Astrocyte (in vitro differentiated cells and primary cell): ENCODE data around the gene NUP50. TPM values are rescaled to one million over a fixed set of nuclear protein-coding genes. Genes with fewer than 3 reads are reported as not detected.
A peak's percentile ranks its signal among the peaks of the same experiment; 100 is the strongest.

Experiments
- DNase-seq: peaks from one replicate; pipeline ENCODE4 v3.0.0-alpha.2; 2010; ENCODE audit warnings: low read depth
- FAIRE-seq: peaks from 2 replicates; lab custom pipeline; 2011; peaks lifted over from hg19 to GRCh38; lab: Jason Lieb, UNC
- H2AFZ ChIP-seq: 2 replicates; pipeline ENCODE4 v1.6.0; 2012; ENCODE audit warnings: low read depth, low read length, inconsistent platforms
- H3K27ac ChIP-seq: 2 replicates; pipeline ENCODE4 v1.5.1; 2011; ENCODE audit warnings: low read depth, low read length, inconsistent platforms
- H3K27me3 ChIP-seq: 2 replicates; pipeline ENCODE4 v1.6.0; 2011; ENCODE audit warnings: low read length, inconsistent platforms; ENCODE audit not compliant: insufficient read depth
- H3K36me3 ChIP-seq: 2 replicates; pipeline ENCODE4 v1.5.1; 2011; ENCODE audit warnings: low read length, inconsistent platforms; ENCODE audit not compliant: insufficient read depth
- H3K4me1 ChIP-seq: 2 replicates; pipeline ENCODE4 v1.5.1; 2011; ENCODE audit warnings: low read length, inconsistent platforms; ENCODE audit not compliant: insufficient read depth
- H3K4me2 ChIP-seq: 2 replicates; pipeline ENCODE4 v1.6.0; 2012; ENCODE audit warnings: low read length, inconsistent platforms
- H3K4me3 ChIP-seq: 2 replicates; pipeline ENCODE4 v1.5.1; 2011; ENCODE audit warnings: low read depth, mild to moderate bottlenecking, low read length, inconsistent platforms; ENCODE audit not compliant: insufficient read depth
- H3K79me2 ChIP-seq: 2 replicates; pipeline ENCODE4 v1.6.0; 2012; ENCODE audit warnings: mild to moderate bottlenecking, low read length, inconsistent platforms; ENCODE audit not compliant: insufficient read depth
- H3K9ac ChIP-seq: 2 replicates; pipeline ENCODE4 v1.6.0; 2012; ENCODE audit warnings: mild to moderate bottlenecking, low read length, inconsistent platforms
- H3K9me3 ChIP-seq: 2 replicates; pipeline ENCODE4 v1.5.1; 2012; ENCODE audit warnings: low read depth, mild to moderate bottlenecking, low read length, inconsistent platforms; ENCODE audit not compliant: insufficient read depth
- H4K20me1 ChIP-seq: 2 replicates; pipeline ENCODE4 v1.6.0; 2012; ENCODE audit warnings: low read length, inconsistent platforms; ENCODE audit not compliant: insufficient read depth
- H3K27ac Mint-ChIP-seq: one replicate; pipeline ENCODE4 v1.8.0; 2021; ENCODE audit warnings: mild to moderate bottlenecking, mixed read lengths; ENCODE audit not compliant: unreplicated experiment
- H3K27me3 Mint-ChIP-seq: one replicate; pipeline ENCODE4 v1.8.0; 2021; ENCODE audit warnings: low read depth, mixed read lengths; ENCODE audit not compliant: unreplicated experiment
- H3K36me3 Mint-ChIP-seq: one replicate; pipeline ENCODE4 v1.8.0; 2021; ENCODE audit warnings: low read depth, mixed read lengths; ENCODE audit not compliant: unreplicated experiment
- H3K4me1 Mint-ChIP-seq: one replicate; pipeline ENCODE4 v1.8.0; 2021; ENCODE audit warnings: low read depth, mixed read lengths; ENCODE audit not compliant: unreplicated experiment
- H3K4me3 Mint-ChIP-seq: one replicate; pipeline ENCODE4 v1.8.0; 2021; ENCODE audit warnings: mild to moderate bottlenecking, moderate library complexity, mixed read lengths; ENCODE audit not compliant: unreplicated experiment
- H3K9me3 Mint-ChIP-seq: one replicate; pipeline ENCODE4 v1.8.0; 2021; ENCODE audit warnings: mild to moderate bottlenecking, mixed read lengths; ENCODE audit not compliant: unreplicated experiment
- CTCF ChIP-seq: IDR thresholded peaks from 2 replicates; pipeline ENCODE4 v1.5.1; 2011; ENCODE audit warnings: low read depth, mild to moderate bottlenecking, inconsistent platforms, low read length, moderate library complexity; ENCODE audit not compliant: insufficient read depth
- EZH2 ChIP-seq: IDR thresholded peaks from 2 replicates; pipeline ENCODE4 v1.6.1; 2012; ENCODE audit warnings: mild to moderate bottlenecking, low read length, inconsistent platforms; ENCODE audit not compliant: insufficient read depth
- total RNA-seq: library from RNA; stranded (reverse); gene quantifications from 2 replicates; pipeline ENCODE4 v1.2.1, GENCODE V29; 2021

The NUP50 gene
- total RNA-seq, 1 donor from 2014 or later: 56.4 TPM

GRCh38 chr22:45205276-45205925, 41.7 kb downstream of the NUP50 start:
- H3K79me2 ChIP-seq: peaks cover 3% of the 10 kb centered on the region
- no peak for TF ChIP-seq CTCF
- no peak for TF ChIP-seq EZH2
- no peak overlapping the region for H3K4me3 Mint-ChIP-seq
- no peaks in the 10 kb centered on the region for H3K9me3 ChIP-seq
- peaks cover 46% of the 10 kb centered on the region for H3K4me1 ChIP-seq
- H3K36me3 ChIP-seq: no peaks in the 10 kb centered on the region
- H3K36me3 Mint-ChIP-seq: peaks cover 17% of the 10 kb centered on the region
- H3K4me2 ChIP-seq: no peak overlapping the region
- no peak overlapping the region for H3K4me3 ChIP-seq
- H2AFZ ChIP-seq: no peak overlapping the region
- no peaks in the 10 kb centered on the region for H3K27me3 Mint-ChIP-seq
- DNase-seq (no peak), FAIRE-seq (no peak)
- peaks cover 30% of the 10 kb centered on the region for H3K4me1 Mint-ChIP-seq
- no peak overlapping the region for H3K27ac Mint-ChIP-seq
- no peak overlapping the region for H3K27ac ChIP-seq
- no peaks in the 10 kb centered on the region for H3K9me3 Mint-ChIP-seq
- peaks cover 8% of the 10 kb centered on the region for H4K20me1 ChIP-seq
- no peaks in the 10 kb centered on the region for H3K27me3 ChIP-seq
- no peak overlapping the region for H3K9ac ChIP-seq

GRCh38 chr22:45206233-45206632, 42.5 kb downstream of the NUP50 start:
- Mint-ChIP-seq H3K9me3 (no peaks in the 10 kb centered on the region), H3K27me3 (no peaks in the 10 kb centered on the region), H3K4me1 (peaks cover 30% of the 10 kb centered on the region), H3K4me3 (no peak overlapping the region), H3K27ac (no peak overlapping the region), H3K36me3 (peaks cover 14% of the 10 kb centered on the region)
- Histone ChIP-seq H3K27ac (no peak overlapping the region), H3K9ac (no peak overlapping the region), H3K9me3 (no peaks in the 10 kb centered on the region), H2AFZ (no peak overlapping the region), H4K20me1 (peaks cover 4% of the 10 kb centered on the region), H3K27me3 (no peaks in the 10 kb centered on the region), H3K4me2 (no peak overlapping the region), H3K4me1 (peaks cover 38% of the 10 kb centered on the region), H3K36me3 (no peaks in the 10 kb centered on the region), H3K79me2 (peaks cover 3% of the 10 kb centered on the region), H3K4me3 (no peak overlapping the region)
- DNase-seq (no peak), FAIRE-seq (no peak)
- TF ChIP-seq CTCF: no peak
- no peak for TF ChIP-seq EZH2

GRCh38 chr22:45207533-45207932, 43.8 kb downstream of the NUP50 start:
- no peak overlapping the region for H3K4me3 Mint-ChIP-seq
- H3K9me3 ChIP-seq: no peaks in the 10 kb centered on the region
- no peak overlapping the region for H3K27ac Mint-ChIP-seq
- H3K27me3 ChIP-seq: no peaks in the 10 kb centered on the region
- H3K36me3 ChIP-seq: no peaks in the 10 kb centered on the region
- peaks cover 38% of the 10 kb centered on the region for H3K4me1 ChIP-seq
- H3K27ac ChIP-seq: peak overlapping the region; percentile 82
- peaks cover 3% of the 10 kb centered on the region for H3K79me2 ChIP-seq
- H3K9ac ChIP-seq: peak overlapping the region; percentile 73
- H3K36me3 Mint-ChIP-seq: peaks cover 14% of the 10 kb centered on the region
- H2AFZ ChIP-seq: no peak overlapping the region
- no peak for DNase-seq
- H3K4me3 ChIP-seq: no peak overlapping the region
- H4K20me1 ChIP-seq: peaks cover 4% of the 10 kb centered on the region
- peaks cover 34% of the 10 kb centered on the region for H3K4me1 Mint-ChIP-seq
- peak overlapping the region; percentile 23 for H3K4me2 ChIP-seq
- no peak for FAIRE-seq
- H3K27me3 Mint-ChIP-seq: no peaks in the 10 kb centered on the region
- H3K9me3 Mint-ChIP-seq: no peaks in the 10 kb centered on the region
- TF ChIP-seq EZH2 (no peak), CTCF (no peak)
